Activated T-cell treated with anti-CD3 and anti-CD28 coated beads for 4 hours (primary cell): ENCODE measurements around the gene CCZ1B.
"Not testable (repeated sequence)": the region's sequence is repeated elsewhere in the genome, so short reads cannot be mapped to it uniquely, and the experiment has no call there.

Source experiments
- DNase-seq: peaks from one replicate; pipeline ENCODE4 v3.0.0-alpha.2; 2020

The CCZ1B gene

GRCh38 chr7:6830026-6830425, 4.0 kb upstream of the CCZ1B start:
- not testable (repeated sequence) for DNase-seq

- not testable (repeated sequence) for DNase-seq
These were observed 3.5 kb upstream of the CCZ1B start for GRCh38 chr7:6829616-6830015.

GRCh38 chr7:6827180-6827579, 1.1 kb upstream of the CCZ1B start:
- not testable (repeated sequence) for DNase-seq

GRCh38 chr7:6825236-6826125, 594 bp downstream of the CCZ1B start:
- not testable (repeated sequence) for DNase-seq

- DNase-seq = not testable (repeated sequence)
These were observed 4.5 kb downstream of the CCZ1B start for GRCh38 chr7:6821622-6822021.

GRCh38 chr7:6815470-6815869, 10.6 kb downstream of the CCZ1B start:
- DNase-seq = not testable (repeated sequence)

- DNase-seq = not testable (repeated sequence)
These were observed 13.1 kb downstream of the CCZ1B start for GRCh38 chr7:6813011-6813410.

- not testable (repeated sequence) for DNase-seq
These were observed 18.1 kb downstream of the CCZ1B start for GRCh38 chr7:6807959-6808358.

GRCh38 chr7:6807393-6807918, 18.6 kb downstream of the CCZ1B start:
- not testable (repeated sequence) for DNase-seq

- DNase-seq = not testable (repeated sequence)
These were observed 25.7 kb downstream of the CCZ1B start for GRCh38 chr7:6800331-6800730.

GRCh38 chr7:6799887-6800286, 26.2 kb downstream of the CCZ1B start:
- not testable (repeated sequence) for DNase-seq

- DNase-seq = not testable (repeated sequence)
These were observed 28.0 kb downstream of the CCZ1B start for GRCh38 chr7:6798047-6798446.

- DNase-seq = not testable (repeated sequence)
These were observed 28.9 kb downstream of the CCZ1B start for GRCh38 chr7:6797218-6797617.

GRCh38 chr7:6794276-6794675, 31.8 kb downstream of the CCZ1B start:
- DNase-seq = not testable (repeated sequence)

GRCh38 chr7:6792113-6792872, 33.8 kb downstream of the CCZ1B start:
- DNase-seq = not testable (repeated sequence)

- not testable (repeated sequence) for DNase-seq
These were observed 36.7 kb downstream of the CCZ1B start for GRCh38 chr7:6789353-6789752.

- not testable (repeated sequence) for DNase-seq
These were observed 44.5 kb downstream of the CCZ1B start for GRCh38 chr7:6781581-6781980.

- not testable (repeated sequence) for DNase-seq
These were observed 64.9 kb downstream of the CCZ1B start for GRCh38 chr7:6761186-6761585.

- DNase-seq = not testable (repeated sequence)
These were observed 72.1 kb downstream of the CCZ1B start, which contains the start of gene RSPH10B2 for GRCh38 chr7:6753964-6754363. Gene RSPH10B2 (plus strand): TSS chr7:6754103. CDS start chr7:6757678, 3,575 bp downstream.

- not testable (repeated sequence) for DNase-seq
These were observed 75.9 kb downstream of the CCZ1B start for GRCh38 chr7:6750173-6750572.

GRCh38 chr7:6749335-6749734, 76.7 kb downstream of the CCZ1B start:
- not testable (repeated sequence) for DNase-seq
